Keratinocyte (primary cell): ENCODE data around the gene CTRB2. TPM values are rescaled to one million over a fixed set of nuclear protein-coding genes. Genes with fewer than 3 reads are reported as not detected.

Experiments used
- DNase-seq: peaks from one replicate; pipeline ENCODE4 v3.0.0-alpha.2; 2011; ENCODE audit warnings: low read depth, missing footprints, low spot score
- FAIRE-seq: peaks from 2 replicates; lab custom pipeline; 2011; peaks lifted over from hg19 to GRCh38; lab: Jason Lieb, UNC
- H2AFZ ChIP-seq: 2 replicates; pipeline ENCODE4 v1.6.0; 2012; ENCODE audit warnings: low read length, control low read depth, inconsistent platforms; ENCODE audit not compliant: control insufficient read depth
- H3K27ac ChIP-seq: 2 replicates; pipeline ENCODE4 v1.5.1; 2011; ENCODE audit warnings: low read length; ENCODE audit not compliant: control insufficient read depth, insufficient read depth
- H3K27me3 ChIP-seq: 3 replicates; pipeline ENCODE4 v1.6.0; 2011; ENCODE audit warnings: low read length; ENCODE audit not compliant: control insufficient read depth, insufficient read depth; ENCODE audit errors: extremely low read depth
- H3K36me3 ChIP-seq, 2 experiments: 2 replicates in 1 of 2; 3 replicates in 1 of 2; pipeline ENCODE4 v1.5.1; 2011; ENCODE audit warnings: low read length in 2 of 2, mild to moderate bottlenecking in 1 of 2; ENCODE audit not compliant: control insufficient read depth in 2 of 2, insufficient read depth in 2 of 2; ENCODE audit errors: extremely low read depth in 1 of 2
- H3K4me1 ChIP-seq: 3 replicates; pipeline ENCODE4 v1.5.1; 2011; ENCODE audit warnings: low read length; ENCODE audit not compliant: control insufficient read depth, insufficient read depth; ENCODE audit errors: extremely low read depth
- H3K4me2 ChIP-seq: 3 replicates; pipeline ENCODE4 v1.6.0; 2011; ENCODE audit warnings: low read depth, low read length; ENCODE audit not compliant: control insufficient read depth, insufficient read depth; ENCODE audit errors: extremely low read depth
- H3K4me3 ChIP-seq, 3 experiments: fragments of 200-600 bp in 1 of 3; sonication (generic) in 1 of 3; 2 replicates in 2 of 3; 3 replicates in 1 of 3; pipeline ENCODE4 v1.5.1; 2011 to 2016; ENCODE audit warnings: low read length in 3 of 3, mild to moderate bottlenecking in 3 of 3, control low read depth in 2 of 3, inconsistent platforms in 1 of 3, low read depth in 1 of 3, mixed read lengths in 1 of 3, mixed run types in 1 of 3, moderate library complexity in 1 of 3; ENCODE audit not compliant: control insufficient read depth in 2 of 3, insufficient read depth in 2 of 3; ENCODE audit errors: extremely low read depth in 1 of 3
- H3K79me2 ChIP-seq: 2 replicates; pipeline ENCODE4 v1.6.0; 2012; ENCODE audit warnings: low read length; ENCODE audit not compliant: control insufficient read depth, insufficient read depth
- H3K9ac ChIP-seq: 3 replicates; pipeline ENCODE4 v1.6.0; 2011; ENCODE audit warnings: low read length; ENCODE audit not compliant: control insufficient read depth, insufficient read depth; ENCODE audit errors: extremely low read depth
- H3K9me1 ChIP-seq: 3 replicates; pipeline ENCODE4 v1.6.0; 2011; ENCODE audit warnings: low read length; ENCODE audit not compliant: control insufficient read depth, insufficient read depth; ENCODE audit errors: extremely low read depth
- H3K9me3 ChIP-seq: 2 replicates; pipeline ENCODE4 v1.5.1; 2012; ENCODE audit warnings: low read depth, low read length; ENCODE audit not compliant: control insufficient read depth
- H4K20me1 ChIP-seq: 3 replicates; pipeline ENCODE4 v1.6.0; 2011; ENCODE audit warnings: low read length; ENCODE audit not compliant: control insufficient read depth, insufficient read depth; ENCODE audit errors: extremely low read depth
- EZH2 ChIP-seq: IDR thresholded peaks from one replicate; pipeline ENCODE4 v1.6.1; 2012; ENCODE audit warnings: inconsistent platforms, mild to moderate bottlenecking, low read length, moderate library complexity
- dilution Hi-C: fragments of 300-500 bp; cut with MboI; formaldehyde crosslinking; loops from one replicate; pipeline ENCODE4 v1.7.0; 2020; ENCODE audit warnings: low sequenced_read_pairs; ENCODE audit not compliant: extremely low pct_ligation_motif_present
- polyA plus RNA-seq, 5 experiments: library from polyadenylated mRNA; depleted of rRNA in 3 of 5; stranded (reverse) in 3 of 5; stranded (forward) in 1 of 5; unstranded in 1 of 5; fragments of >200 nt; gene quantifications; 1 replicate in 1 of 5; 2 replicates in 3 of 5; 3 replicates in 1 of 5; pipeline versions ENCODE4 v1.2.1 to v1.2.3, GENCODE V29; 2011 to 2012; ENCODE audit warnings: missing spikeins in 2 of 5, low read depth in 1 of 5, low replicate concordance in 1 of 5
- TF ChIP-seq, protein P1 (sequence below), 3 experiments: IDR thresholded peaks in 1 of 3; conservative IDR thresholded peaks in 1 of 3; optimal IDR thresholded peaks in 1 of 3; 2 replicates in 2 of 3; 3 replicates in 1 of 3; pipeline versions ENCODE3 to v1.5.1; 2011; ENCODE audit warnings: low read length in 3 of 3, mild to moderate bottlenecking in 3 of 3, moderate library complexity in 2 of 3, control low read depth in 1 of 3, inconsistent platforms in 1 of 3; ENCODE audit not compliant: insufficient read depth in 2 of 3; ENCODE audit errors: extremely low read depth in 1 of 3

The CTRB2 gene
- polyA plus RNA-seq, 1 donor (not counting 4 experiments of a cell fraction or from before 2014, with no cell fraction given) = not detected

DNA sequence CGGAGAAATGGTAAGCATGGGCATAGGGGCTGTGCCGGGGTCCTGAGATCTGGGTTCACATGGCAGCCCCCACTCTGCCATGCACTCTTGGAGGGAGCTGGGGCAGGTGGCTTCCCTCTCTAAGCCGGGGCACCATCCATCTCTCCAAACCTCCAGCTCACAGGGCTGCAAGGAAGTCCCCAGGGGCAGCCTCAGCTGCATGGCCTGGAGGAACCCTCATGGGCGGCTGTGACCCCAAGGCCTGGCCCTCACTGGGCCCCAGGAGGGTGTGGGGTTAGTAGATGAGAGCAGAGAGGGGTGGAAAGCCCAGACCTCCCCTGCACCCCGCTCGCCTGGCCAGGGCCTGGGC lies 2.6 kb downstream of the CTRB2 start:
- H3K9me3 ChIP-seq = no peaks in the 10 kb centered on the region
- H3K9me1 ChIP-seq = no peaks in the 10 kb centered on the region
- no peak overlapping the region for H3K4me3 ChIP-seq
- TF ChIP-seq, protein P1, sequence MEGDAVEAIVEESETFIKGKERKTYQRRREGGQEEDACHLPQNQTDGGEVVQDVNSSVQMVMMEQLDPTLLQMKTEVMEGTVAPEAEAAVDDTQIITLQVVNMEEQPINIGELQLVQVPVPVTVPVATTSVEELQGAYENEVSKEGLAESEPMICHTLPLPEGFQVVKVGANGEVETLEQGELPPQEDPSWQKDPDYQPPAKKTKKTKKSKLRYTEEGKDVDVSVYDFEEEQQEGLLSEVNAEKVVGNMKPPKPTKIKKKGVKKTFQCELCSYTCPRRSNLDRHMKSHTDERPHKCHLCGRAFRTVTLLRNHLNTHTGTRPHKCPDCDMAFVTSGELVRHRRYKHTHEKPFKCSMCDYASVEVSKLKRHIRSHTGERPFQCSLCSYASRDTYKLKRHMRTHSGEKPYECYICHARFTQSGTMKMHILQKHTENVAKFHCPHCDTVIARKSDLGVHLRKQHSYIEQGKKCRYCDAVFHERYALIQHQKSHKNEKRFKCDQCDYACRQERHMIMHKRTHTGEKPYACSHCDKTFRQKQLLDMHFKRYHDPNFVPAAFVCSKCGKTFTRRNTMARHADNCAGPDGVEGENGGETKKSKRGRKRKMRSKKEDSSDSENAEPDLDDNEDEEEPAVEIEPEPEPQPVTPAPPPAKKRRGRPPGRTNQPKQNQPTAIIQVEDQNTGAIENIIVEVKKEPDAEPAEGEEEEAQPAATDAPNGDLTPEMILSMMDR (optimal IDR thresholded peaks at IDR 0.05 in 1 of 3, IDR thresholded peaks at IDR 0.05 in 1 of 3, conservative IDR thresholded peaks at IDR 0.05 in 1 of 3; ENCODE audit: extremely low read depth in 1 of 3, insufficient read depth in 2 of 3, low read length in 3 of 3) = no peak
- no peak for TF ChIP-seq EZH2
- no peak overlapping the region for H2AFZ ChIP-seq
- H3K27ac ChIP-seq = no peak overlapping the region
- H3K36me3 ChIP-seq = no peaks in the 10 kb centered on the region
- FAIRE-seq (no peak), DNase-seq (no peak)
- no peak overlapping the region for H3K4me2 ChIP-seq
- H3K27me3 ChIP-seq = no peaks in the 10 kb centered on the region
- no peak overlapping the region for H3K9ac ChIP-seq
- no peaks in the 10 kb centered on the region for H3K79me2 ChIP-seq
- dilution Hi-C loops = no loop called here
- H4K20me1 ChIP-seq = no peaks in the 10 kb centered on the region
- H3K4me1 ChIP-seq = no peaks in the 10 kb centered on the region

DNA sequence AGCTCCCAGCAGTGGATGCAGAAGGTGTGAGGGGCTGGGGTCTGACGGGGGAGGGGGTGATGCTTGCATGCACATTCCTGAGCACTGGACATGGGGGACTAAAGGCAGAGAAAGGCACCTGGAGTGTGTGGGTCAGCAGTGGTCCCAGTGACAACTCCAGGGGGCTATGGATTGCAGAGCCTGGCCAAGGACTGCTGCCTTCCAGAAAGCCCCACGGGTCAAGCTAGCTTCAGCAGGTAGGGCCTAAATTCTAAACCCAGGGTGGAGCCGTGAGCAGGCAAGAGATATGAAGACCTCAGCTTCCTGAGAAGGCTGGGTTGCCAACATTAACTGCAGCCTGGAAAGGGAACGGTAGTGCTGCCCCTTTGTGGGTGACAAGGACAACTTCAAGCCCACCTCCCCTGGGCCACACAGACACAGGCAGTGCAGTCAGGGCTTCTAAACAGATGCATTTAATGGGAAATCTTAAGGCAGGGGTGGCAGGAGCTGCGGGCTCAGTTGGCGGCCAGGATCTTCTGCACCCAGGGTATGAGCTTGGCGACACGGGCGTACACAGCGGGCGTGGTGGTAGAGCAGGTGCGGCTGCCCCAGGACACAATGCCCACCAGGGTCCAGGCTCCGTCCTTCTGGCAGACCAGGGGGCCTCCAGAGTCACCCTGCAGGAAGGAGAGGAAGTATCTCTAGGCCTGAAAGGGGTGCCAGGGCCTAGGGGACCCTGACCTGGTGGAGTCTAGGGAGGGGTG lies 3.1 kb downstream of the CTRB2 start:
- H3K9me1 ChIP-seq = no peaks in the 10 kb centered on the region
- H3K27me3 ChIP-seq = no peaks in the 10 kb centered on the region
- no peaks in the 10 kb centered on the region for H3K9me3 ChIP-seq
- dilution Hi-C loops = no loop called here
- no peak overlapping the region for H3K9ac ChIP-seq
- H3K4me3 ChIP-seq = no peak overlapping the region
- no peak for FAIRE-seq
- no peaks in the 10 kb centered on the region for H3K79me2 ChIP-seq
- no peak overlapping the region for H2AFZ ChIP-seq
- TF ChIP-seq, protein P1 (optimal IDR thresholded peaks at IDR 0.05 in 1 of 3, IDR thresholded peaks at IDR 0.05 in 1 of 3, conservative IDR thresholded peaks at IDR 0.05 in 1 of 3; ENCODE audit: extremely low read depth in 1 of 3, insufficient read depth in 2 of 3, low read length in 3 of 3) = no peak
- no peak for TF ChIP-seq EZH2
- H3K4me1 ChIP-seq = no peaks in the 10 kb centered on the region
- H3K36me3 ChIP-seq = no peaks in the 10 kb centered on the region
- no peak overlapping the region for H3K27ac ChIP-seq
- DNase-seq = no peak
- no peak overlapping the region for H3K4me2 ChIP-seq
- H4K20me1 ChIP-seq = no peaks in the 10 kb centered on the region
